Ammon's horn (tissue), 1 donor: ENCODE measurements around the gene OR7A17.
A peak's percentile ranks its signal among the peaks of the same experiment; 100 is the strongest.

Source experiments
- DNase-seq: peaks from one replicate; pipeline ENCODE4 v3.0.0-alpha.2; 2016; ENCODE audit warnings: low spot score

Gene OR7A17

GRCh38 chr19:14886032-14886431 is at the start of gene OR7A17:
Gene OR7A17 (minus strand): TSS chr19:14886132. CDS start chr19:14881355, 4,777 bp downstream.
- DNase-seq = no peak

GRCh38 chr19:14933506-14933905 is 47.6 kb upstream of the OR7A17 start:
- no peak for DNase-seq

- DNase-seq = no peak
Observed at GRCh38 chr19:14916848-14917247, 30.9 kb upstream of the OR7A17 start.

GRCh38 chr19:14915116-14915515 is 29.2 kb upstream of the OR7A17 start:
- DNase-seq = no peak

GRCh38 chr19:14906711-14907110 is 20.8 kb upstream of the OR7A17 start:
- no peak for DNase-seq

GRCh38 chr19:14901675-14902260 is 15.8 kb upstream of the OR7A17 start:
- no peak for DNase-seq

- DNase-seq = peak; percentile 45
Observed at GRCh38 chr19:14890643-14891379, 4.9 kb upstream of the OR7A17 start.

- no peak for DNase-seq
Observed at GRCh38 chr19:14889994-14890642, 4.2 kb upstream of the OR7A17 start.

GRCh38 chr19:14871619-14872230 is 14.2 kb downstream of the OR7A17 start:
- peak; percentile 10 for DNase-seq

GRCh38 chr19:14868497-14868896 is 17.4 kb downstream of the OR7A17 start:
- DNase-seq = no peak

- DNase-seq = no peak
Observed at GRCh38 chr19:14848822-14849221, 37.1 kb downstream of the OR7A17 start, which contains the start of gene OR7A10. Gene OR7A10 (minus strand): TSS chr19:14848922. CDS start chr19:14841877, 7,045 bp downstream.

- DNase-seq = peak; percentile 6
Observed at GRCh38 chr19:14843578-14843977, 42.4 kb downstream of the OR7A17 start.

GRCh38 chr19:14843169-14843568 is 42.8 kb downstream of the OR7A17 start:
- no peak for DNase-seq

GRCh38 chr19:14840206-14840605 is 45.7 kb downstream of the OR7A17 start:
- DNase-seq = no peak

- DNase-seq = no peak
Observed at GRCh38 chr19:14837391-14837790, 48.5 kb downstream of the OR7A17 start.

- peak; percentile 31 for DNase-seq
Observed at GRCh38 chr19:14835011-14835410, 50.9 kb downstream of the OR7A17 start, which contains the start of the genes OR7A5 and OR7C1. Gene OR7A5 (minus strand): TSS chr19:14835185. CDS start chr19:14828241, 6,944 bp downstream. Gene OR7C1 (minus strand): TSS chr19:14835185. CDS start chr19:14800136, 35,049 bp downstream.

- DNase-seq = no peak
Observed at GRCh38 chr19:14830702-14831101, 55.2 kb downstream of the OR7A17 start.
